Tibial nerve (tissue), 4 donors: ENCODE measurements around the gene FAM53C. TPM values are rescaled to one million over a fixed set of nuclear protein-coding genes. Genes with fewer than 3 reads are reported as not detected.

ENCODE experiments used
- DNase-seq, 2 donors: peaks; one replicate each; pipeline ENCODE4 v3.0.0-alpha.2; 2019; ENCODE audit warnings: low spot score in 2 of 2
- H3K27ac ChIP-seq, 4 donors: fragments of 200-600 bp; sonication (generic) in 3 of 4; one replicate each; pipeline ENCODE4 v1.5.1; 2017 to 2019; ENCODE audit warnings: mild to moderate bottlenecking in 1 of 4
- H3K27me3 ChIP-seq, 2 donors: fragments of 200-600 bp; sonication (generic) in 1 of 2; one replicate each; pipeline versions ENCODE4 v1.5.1 to v1.6.0; 2017 to 2019
- H3K36me3 ChIP-seq, 3 donors: fragments of 200-600 bp; sonication (generic); one replicate each; pipeline ENCODE4 v1.5.1; 2018 to 2019
- H3K4me1 ChIP-seq, 4 donors: fragments of 200-600 bp; sonication (generic) in 3 of 4; one replicate each; pipeline ENCODE4 v1.5.1; 2017 to 2019
- H3K4me3 ChIP-seq, 4 donors: fragments of 200-600 bp; sonication (generic) in 3 of 4; one replicate each; pipeline ENCODE4 v1.5.1; 2017 to 2019; ENCODE audit warnings: mild to moderate bottlenecking in 1 of 4, moderate library complexity in 1 of 4
- H3K9me3 ChIP-seq, 4 donors: fragments of 200-600 bp; sonication (generic) in 3 of 4; one replicate each; pipeline ENCODE4 v1.5.1; 2017 to 2019
- EP300 ChIP-seq, 2 donors: sonication (generic); formaldehyde crosslinking; IDR thresholded peaks; one replicate each; pipeline ENCODE4 v1.6.1; 2017; ENCODE audit warnings: antibody characterized with exemption in 2 of 2, mild to moderate bottlenecking in 1 of 2
- POLR2A ChIP-seq, 2 donors: fragments of 450-650 bp; IDR thresholded peaks; one replicate each; pipeline ENCODE4 v1.6.1; 2017; ENCODE audit warnings: antibody characterized with exemption in 2 of 2, mild to moderate bottlenecking in 2 of 2, moderate library complexity in 2 of 2
- WGBS, 2 donors: methylation state at CpG; one replicate each; pipeline ENCODE4 v1.1.5; 2018; 5-methylcytosine and 5-hydroxymethylcytosine counted together
- total RNA-seq, 4 donors: library from RNA; depleted of rRNA; stranded (reverse); fragments of >200 nt; gene quantifications; one replicate each; pipeline ENCODE4 v1.1.0, GENCODE V29; 2016
- TF ChIP-seq, protein P1 (sequence below), 5 experiments: fragments of 200-600 bp in 3 of 5; fragments of 450-650 bp in 2 of 5; sonication (generic) in 3 of 5; IDR thresholded peaks; one replicate each; pipeline ENCODE4 v1.5.1; 2016 to 2019; ENCODE audit warnings: antibody characterized with exemption in 5 of 5, mild to moderate bottlenecking in 3 of 5, moderate library complexity in 2 of 5

The FAM53C gene
- total RNA-seq, 4 donors from 2014 or later = 15.5 to 39.1 (median 21.6) TPM

DNA sequence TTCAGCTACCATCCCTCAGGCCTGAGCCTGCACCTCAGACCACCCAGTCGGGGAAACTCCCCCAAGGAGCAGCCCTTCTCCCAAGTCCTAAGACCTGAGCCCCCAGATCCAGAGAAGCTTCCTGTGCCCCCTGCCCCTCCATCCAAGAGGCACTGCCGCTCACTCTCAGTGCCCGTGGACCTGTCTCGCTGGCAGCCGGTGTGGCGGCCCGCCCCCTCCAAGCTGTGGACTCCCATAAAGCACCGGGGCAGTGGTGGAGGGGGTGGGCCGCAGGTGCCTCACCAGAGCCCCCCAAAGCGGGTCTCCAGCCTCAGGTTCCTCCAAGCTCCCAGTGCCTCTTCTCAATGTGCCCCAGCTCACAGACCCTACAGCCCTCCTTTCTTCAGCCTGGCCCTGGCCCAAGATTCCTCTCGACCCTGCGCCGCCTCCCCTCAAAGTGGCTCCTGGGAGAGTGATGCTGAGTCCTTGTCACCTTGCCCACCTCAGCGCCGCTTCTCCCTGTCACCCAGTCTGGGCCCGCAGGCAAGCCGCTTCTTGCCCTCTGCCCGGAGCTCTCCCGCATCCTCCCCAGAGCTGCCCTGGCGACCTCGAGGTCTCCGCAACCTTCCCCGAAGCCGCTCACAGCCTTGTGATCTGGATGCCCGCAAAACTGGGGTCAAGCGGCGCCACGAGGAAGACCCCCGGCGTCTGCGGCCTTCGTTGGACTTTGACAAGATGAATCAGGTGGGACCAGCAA is 7.0 kb downstream of the FAM53C start:
- H3K27ac ChIP-seq = no peak overlapping the region
- no peak for DNase-seq
- H3K4me3 ChIP-seq = no peak overlapping the region
- peaks cover 0 to 87% (median 17%) of the 10 kb centered on the region in 3 donors for H3K36me3 ChIP-seq
- peaks cover 0 to 35% (median 7%) of the 10 kb centered on the region in 4 donors for H3K4me1 ChIP-seq
- H3K9me3 ChIP-seq = no peaks in the 10 kb centered on the region
- TF ChIP-seq, protein P1, sequence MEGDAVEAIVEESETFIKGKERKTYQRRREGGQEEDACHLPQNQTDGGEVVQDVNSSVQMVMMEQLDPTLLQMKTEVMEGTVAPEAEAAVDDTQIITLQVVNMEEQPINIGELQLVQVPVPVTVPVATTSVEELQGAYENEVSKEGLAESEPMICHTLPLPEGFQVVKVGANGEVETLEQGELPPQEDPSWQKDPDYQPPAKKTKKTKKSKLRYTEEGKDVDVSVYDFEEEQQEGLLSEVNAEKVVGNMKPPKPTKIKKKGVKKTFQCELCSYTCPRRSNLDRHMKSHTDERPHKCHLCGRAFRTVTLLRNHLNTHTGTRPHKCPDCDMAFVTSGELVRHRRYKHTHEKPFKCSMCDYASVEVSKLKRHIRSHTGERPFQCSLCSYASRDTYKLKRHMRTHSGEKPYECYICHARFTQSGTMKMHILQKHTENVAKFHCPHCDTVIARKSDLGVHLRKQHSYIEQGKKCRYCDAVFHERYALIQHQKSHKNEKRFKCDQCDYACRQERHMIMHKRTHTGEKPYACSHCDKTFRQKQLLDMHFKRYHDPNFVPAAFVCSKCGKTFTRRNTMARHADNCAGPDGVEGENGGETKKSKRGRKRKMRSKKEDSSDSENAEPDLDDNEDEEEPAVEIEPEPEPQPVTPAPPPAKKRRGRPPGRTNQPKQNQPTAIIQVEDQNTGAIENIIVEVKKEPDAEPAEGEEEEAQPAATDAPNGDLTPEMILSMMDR (IDR thresholded peaks at IDR 0.05) = no peak
- TF ChIP-seq EP300 (IDR thresholded peaks at IDR 0.05) = no peak
- TF ChIP-seq POLR2A (IDR thresholded peaks at IDR 0.05) = no peak
- H3K27me3 ChIP-seq = no peaks in the 10 kb centered on the region
- 94 to 97% methylated on average over 29 to 32 of the region's 32 CpGs for WGBS, 2 donors

DNA sequence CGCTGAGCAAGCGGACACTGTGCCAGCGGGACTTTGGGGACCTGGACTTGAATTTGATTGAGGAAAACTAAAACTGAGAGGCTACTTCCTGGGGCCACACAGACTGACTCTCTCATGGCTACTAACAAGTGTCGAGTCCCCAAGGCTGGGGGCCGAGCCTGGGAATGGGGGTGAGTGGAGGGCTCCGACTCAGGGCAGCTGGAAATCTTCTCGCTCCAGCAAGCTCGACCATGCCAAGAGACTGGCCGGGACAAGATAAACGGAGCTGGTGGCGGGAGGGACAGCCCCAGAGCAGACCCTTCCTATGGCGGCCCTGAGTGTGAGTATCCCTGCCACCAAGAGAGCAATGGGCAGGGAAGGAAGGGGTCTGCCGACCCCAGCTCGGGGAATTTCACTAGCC is 8.8 kb downstream of the FAM53C start:
- Histone ChIP-seq H3K27ac (no peak overlapping the region), H3K36me3 (peaks cover 0 to 77% (median 17%) of the 10 kb centered on the region in 3 donors), H3K4me1 (peaks cover 0 to 25% (median 2%) of the 10 kb centered on the region in 4 donors), H3K9me3 (peaks cover 0 to 4% (median 0%) of the 10 kb centered on the region in 4 donors), H3K4me3 (no peak overlapping the region), H3K27me3 (no peaks in the 10 kb centered on the region)
- no peak for DNase-seq
- WGBS, 2 donors = 90 to 93% methylated on average over 14 of the region's 14 CpGs
- TF ChIP-seq POLR2A (IDR thresholded peaks at IDR 0.05) (no peak), EP300 (IDR thresholded peaks at IDR 0.05) (no peak)
- TF ChIP-seq, protein P1 (IDR thresholded peaks at IDR 0.05) = no peak

DNA sequence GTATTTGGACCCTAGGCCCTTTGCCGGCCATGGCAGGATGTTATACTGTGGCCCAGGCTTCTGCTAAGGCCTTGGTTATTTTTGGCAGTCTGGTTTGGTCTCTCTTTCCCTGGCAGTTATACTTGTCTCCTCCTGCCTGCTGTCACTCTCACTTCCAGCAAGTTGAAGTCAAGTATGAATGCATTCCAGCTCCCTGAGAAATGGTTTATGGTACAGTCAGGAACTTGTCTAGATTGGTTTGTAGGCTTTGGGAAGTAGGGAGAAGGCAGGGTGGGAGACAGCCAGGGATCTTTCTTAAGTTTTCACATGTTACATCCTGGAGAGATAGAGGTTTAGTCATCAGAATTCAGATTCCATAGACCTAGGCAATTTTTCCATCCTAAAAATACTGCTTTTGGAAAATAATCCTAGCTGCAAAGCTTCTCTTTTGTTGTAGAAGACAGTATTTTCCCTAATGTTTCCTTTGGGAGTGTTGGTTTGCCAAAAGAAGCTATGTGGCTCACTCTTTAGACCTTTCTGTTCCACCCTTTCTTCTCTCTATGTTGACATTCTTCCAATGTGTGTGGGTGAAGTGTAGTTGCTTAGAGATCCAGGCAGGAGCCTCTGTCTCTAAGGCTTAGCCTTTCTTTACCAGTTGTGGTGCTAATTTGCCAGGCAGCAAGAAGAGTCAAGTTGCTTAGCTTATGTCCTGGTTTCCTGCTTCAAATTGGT is 11.9 kb downstream of the FAM53C start:
- Histone ChIP-seq H3K4me1 (peaks cover 0 to 39% (median 14%) of the 10 kb centered on the region in 4 donors), H3K9me3 (peaks cover 0 to 10% (median 0%) of the 10 kb centered on the region in 4 donors), H3K27me3 (no peaks in the 10 kb centered on the region), H3K36me3 (peaks cover 0 to 47% (median 14%) of the 10 kb centered on the region in 3 donors), H3K4me3 (no peak overlapping the region), H3K27ac (peak overlapping the region in 2 of 4 donors; percentile 26)
- TF ChIP-seq POLR2A (IDR thresholded peaks at IDR 0.05) (no peak), EP300 (IDR thresholded peaks at IDR 0.05) (no peak)
- TF ChIP-seq, protein P1 (IDR thresholded peaks at IDR 0.05) = no peak
- 40 to 61% methylated on average over 1 of the region's 1 CpG for WGBS, 2 donors
- no peak for DNase-seq

DNA sequence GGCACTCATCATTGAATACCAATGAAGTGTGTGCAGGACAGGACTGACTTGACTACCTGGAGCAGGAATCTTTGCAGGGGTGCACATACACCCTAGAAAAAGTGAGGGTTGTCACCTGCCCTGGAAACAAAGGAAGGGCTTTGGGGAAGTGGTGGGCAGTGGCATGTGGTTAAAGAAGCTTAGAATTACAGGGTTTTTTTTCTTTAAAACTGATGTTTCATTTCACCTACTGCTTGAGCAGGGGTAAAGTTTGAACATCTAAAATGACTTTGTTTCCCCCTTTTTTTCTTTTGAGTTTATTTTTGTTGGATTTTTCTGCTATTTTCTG is 12.5 kb downstream of the FAM53C start:
- H3K36me3 ChIP-seq = peaks cover 0 to 42% (median 10%) of the 10 kb centered on the region in 3 donors
- peaks cover 0 to 44% (median 18%) of the 10 kb centered on the region in 4 donors for H3K4me1 ChIP-seq
- peaks cover 0 to 10% (median 0%) of the 10 kb centered on the region in 4 donors for H3K9me3 ChIP-seq
- H3K4me3 ChIP-seq = no peak overlapping the region
- peak overlapping the region in 1 of 4 donors; percentile 26 for H3K27ac ChIP-seq
- no peak for DNase-seq
- no peaks in the 10 kb centered on the region for H3K27me3 ChIP-seq
- TF ChIP-seq, protein P1 (IDR thresholded peaks at IDR 0.05) = no peak
- TF ChIP-seq EP300 (IDR thresholded peaks at IDR 0.05) (no peak), POLR2A (IDR thresholded peaks at IDR 0.05) (no peak)

DNA sequence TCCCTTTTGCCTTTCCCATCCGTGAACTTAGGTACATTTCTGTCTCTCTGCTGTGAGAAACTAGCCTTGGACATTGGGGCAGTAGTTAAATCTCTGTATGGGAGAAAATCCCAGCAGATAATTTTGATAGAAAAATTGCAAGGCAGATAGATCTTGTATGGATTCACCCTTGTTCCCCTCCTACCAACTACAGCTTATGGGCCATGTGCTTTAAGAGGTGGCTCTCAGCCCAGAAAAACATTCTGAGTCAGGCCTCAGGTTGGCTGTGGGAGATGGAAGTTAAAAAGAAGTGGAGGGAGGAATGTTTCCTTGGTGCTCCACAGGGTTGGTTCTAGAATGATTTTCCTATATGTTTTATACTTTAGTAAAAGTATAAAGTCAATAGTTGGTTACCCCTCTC is 13.0 kb downstream of the FAM53C start:
- no peak overlapping the region for H3K4me3 ChIP-seq
- H3K36me3 ChIP-seq = peaks cover 0 to 37% (median 10%) of the 10 kb centered on the region in 3 donors
- H3K27ac ChIP-seq = no peak overlapping the region
- no peaks in the 10 kb centered on the region for H3K27me3 ChIP-seq
- no peak for DNase-seq
- H3K4me1 ChIP-seq = peaks cover 0 to 49% (median 24%) of the 10 kb centered on the region in 4 donors
- TF ChIP-seq, protein P1 (IDR thresholded peaks at IDR 0.05) = no peak
- TF ChIP-seq EP300 (IDR thresholded peaks at IDR 0.05) (no peak), POLR2A (IDR thresholded peaks at IDR 0.05) (no peak)
- 88 to 91% methylated on average over 1 of the region's 1 CpG for WGBS, 2 donors
- H3K9me3 ChIP-seq = peaks cover 0 to 10% (median 0%) of the 10 kb centered on the region in 4 donors
